ENCODE data around the gene TIAL1. TPM values are rescaled to one million over a fixed set of nuclear protein-coding genes. Genes with fewer than 3 reads are reported as not detected.

TIAL1 gene
- total and polyA plus RNA-seq, 3 donors from 2014 or later: 71.0 to 104 (median 82.3) TPM

DNA sequence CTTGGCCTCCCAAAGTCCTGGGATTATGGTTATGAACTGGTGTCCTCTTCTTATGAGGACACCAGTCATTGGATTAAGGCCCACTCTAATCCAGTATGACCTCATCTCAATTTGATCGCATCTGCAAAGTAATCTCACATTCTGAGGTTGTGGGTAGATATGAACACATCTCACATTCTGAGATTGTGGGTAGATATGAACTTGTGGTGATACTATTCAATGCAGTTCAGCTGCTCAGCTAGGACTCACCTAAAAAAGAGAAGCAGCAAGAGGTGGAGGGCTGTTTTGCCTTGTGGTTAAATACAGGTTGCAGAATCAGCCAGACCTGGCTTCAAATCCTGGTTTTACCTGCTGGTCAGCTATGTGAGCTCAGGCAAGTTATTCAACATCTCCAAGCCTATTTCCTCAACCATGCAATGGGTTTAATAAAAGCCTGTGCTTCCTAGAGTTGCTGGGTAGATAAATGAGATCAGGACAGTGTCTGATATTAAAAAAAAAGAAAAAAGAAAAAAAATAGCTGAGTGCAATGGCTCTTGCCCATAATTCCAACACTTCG lies 45.9 kb upstream of the TIAL1 start:
- intact Hi-C loops (cut with DNase I; ENCODE audit: low total_unique reads): no loop called here
- Histone ChIP-seq H3K27me3 (no peaks in the 10 kb centered on the region), H3K4me3 (no peak overlapping the region), H3K4me1 (no peaks in the 10 kb centered on the region), H3K27ac (no peak overlapping the region), H3K9me3 (no peaks in the 10 kb centered on the region), H3K36me3 (ENCODE audit: low read depth, missing control alignments) (no peaks in the 10 kb centered on the region)
- DNase-seq: no peak
- WGBS, 2 donors: 96 to 97% methylated on average over 2 of the region's 2 CpGs
- TF ChIP-seq, protein P1, sequence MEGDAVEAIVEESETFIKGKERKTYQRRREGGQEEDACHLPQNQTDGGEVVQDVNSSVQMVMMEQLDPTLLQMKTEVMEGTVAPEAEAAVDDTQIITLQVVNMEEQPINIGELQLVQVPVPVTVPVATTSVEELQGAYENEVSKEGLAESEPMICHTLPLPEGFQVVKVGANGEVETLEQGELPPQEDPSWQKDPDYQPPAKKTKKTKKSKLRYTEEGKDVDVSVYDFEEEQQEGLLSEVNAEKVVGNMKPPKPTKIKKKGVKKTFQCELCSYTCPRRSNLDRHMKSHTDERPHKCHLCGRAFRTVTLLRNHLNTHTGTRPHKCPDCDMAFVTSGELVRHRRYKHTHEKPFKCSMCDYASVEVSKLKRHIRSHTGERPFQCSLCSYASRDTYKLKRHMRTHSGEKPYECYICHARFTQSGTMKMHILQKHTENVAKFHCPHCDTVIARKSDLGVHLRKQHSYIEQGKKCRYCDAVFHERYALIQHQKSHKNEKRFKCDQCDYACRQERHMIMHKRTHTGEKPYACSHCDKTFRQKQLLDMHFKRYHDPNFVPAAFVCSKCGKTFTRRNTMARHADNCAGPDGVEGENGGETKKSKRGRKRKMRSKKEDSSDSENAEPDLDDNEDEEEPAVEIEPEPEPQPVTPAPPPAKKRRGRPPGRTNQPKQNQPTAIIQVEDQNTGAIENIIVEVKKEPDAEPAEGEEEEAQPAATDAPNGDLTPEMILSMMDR (IDR thresholded peaks at IDR 0.05): no peak
- TF ChIP-seq POLR2A (IDR thresholded peaks at IDR 0.05): no peak

DNA sequence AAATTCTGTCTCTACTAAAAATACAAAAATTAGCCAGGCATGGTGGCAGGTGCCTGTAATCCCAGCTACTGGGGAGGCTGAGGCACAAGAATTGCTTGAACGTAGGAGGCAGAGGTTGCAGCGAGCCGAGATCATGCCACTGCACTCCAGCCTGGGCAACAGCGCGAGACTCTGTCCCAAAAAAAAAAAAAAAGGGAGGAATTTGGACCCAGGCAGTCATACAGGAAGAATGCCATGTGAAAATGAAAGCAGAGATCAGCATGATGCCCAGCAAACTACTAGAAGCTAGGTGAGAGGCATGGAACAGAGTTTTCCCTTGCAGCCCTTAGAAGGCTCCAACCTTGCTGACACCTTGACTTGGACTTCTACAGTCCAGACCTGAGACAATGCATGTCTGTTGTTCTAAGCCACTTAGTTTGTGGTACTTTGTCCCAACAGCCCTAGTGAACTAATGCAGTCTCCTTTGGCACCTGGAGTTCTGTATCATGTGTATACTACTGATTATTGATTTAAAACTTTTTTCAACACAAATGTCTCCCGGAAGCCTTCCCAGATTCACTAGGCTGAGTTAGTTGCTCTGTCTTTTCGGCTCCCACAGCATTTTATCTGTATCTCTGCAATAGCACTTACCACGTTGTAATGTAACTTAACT lies 44.2 kb upstream of the TIAL1 start:
- TF ChIP-seq POLR2A (IDR thresholded peaks at IDR 0.05): no peak
- TF ChIP-seq, protein P1 (IDR thresholded peaks at IDR 0.05): no peak
- Histone ChIP-seq H3K36me3 (ENCODE audit: low read depth, missing control alignments) (no peaks in the 10 kb centered on the region), H3K9me3 (no peaks in the 10 kb centered on the region), H3K27ac (no peak overlapping the region), H3K27me3 (no peaks in the 10 kb centered on the region), H3K4me1 (no peaks in the 10 kb centered on the region), H3K4me3 (no peak overlapping the region)
- whole genome bisulfite sequencing, 2 donors: 78 to 82% methylated on average over 8 of the region's 8 CpGs
- DNase-seq: no peak
- intact Hi-C loops (cut with DNase I; ENCODE audit: low total_unique reads): no loop called here

DNA sequence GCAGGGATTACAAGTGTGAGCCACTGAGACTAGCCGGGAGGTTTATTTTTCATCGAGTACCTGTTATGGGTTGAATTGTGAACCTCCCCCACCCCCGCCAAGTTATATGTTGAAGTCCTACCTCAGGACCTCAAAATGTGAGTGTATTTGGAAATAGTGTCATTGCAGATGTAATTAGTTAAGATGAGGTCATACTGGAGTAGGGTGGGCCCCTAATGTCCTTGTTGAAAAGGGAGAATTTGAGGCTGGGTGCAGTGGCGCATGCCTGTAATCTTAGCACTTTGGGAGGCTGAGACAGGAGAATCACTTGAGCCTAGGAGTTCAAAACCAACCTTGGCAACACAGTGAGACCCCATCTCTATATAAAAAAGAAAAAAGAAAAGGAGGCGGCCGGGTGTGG lies 43.6 kb upstream of the TIAL1 start:
- intact Hi-C loops (cut with DNase I; ENCODE audit: low total_unique reads): no loop called here
- Histone ChIP-seq H3K36me3 (ENCODE audit: low read depth, missing control alignments) (no peaks in the 10 kb centered on the region), H3K27me3 (no peaks in the 10 kb centered on the region), H3K4me1 (no peaks in the 10 kb centered on the region), H3K27ac (no peak overlapping the region), H3K9me3 (no peaks in the 10 kb centered on the region), H3K4me3 (no peak overlapping the region)
- no peak for DNase-seq
- WGBS, 2 donors: 88 to 96% methylated on average over 6 of the region's 6 CpGs
- no peak for TF ChIP-seq POLR2A (IDR thresholded peaks at IDR 0.05)
- TF ChIP-seq, protein P1 (IDR thresholded peaks at IDR 0.05): no peak

DNA sequence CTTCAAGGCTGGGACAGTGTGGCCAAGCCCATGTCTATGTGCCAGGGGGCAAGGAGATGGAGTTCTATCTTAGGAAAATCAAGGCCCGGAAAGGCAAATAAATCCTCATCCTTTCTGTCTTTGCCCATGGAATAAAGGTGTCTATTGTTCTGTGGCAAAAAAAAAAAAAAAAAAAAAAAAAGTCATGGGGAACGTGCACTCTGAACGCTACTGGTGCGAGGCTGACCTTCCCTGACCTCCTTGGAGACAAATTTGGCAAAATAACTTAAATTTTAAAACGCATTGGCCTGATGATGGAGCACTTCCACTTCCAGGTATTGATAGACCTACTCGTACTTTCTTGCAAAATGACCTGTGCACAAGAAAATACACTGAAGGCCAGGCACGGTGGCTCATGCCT lies 42.2 kb upstream of the TIAL1 start:
- TF ChIP-seq, protein P1 (IDR thresholded peaks at IDR 0.05): no peak
- no peak for TF ChIP-seq POLR2A (IDR thresholded peaks at IDR 0.05)
- intact Hi-C loops (cut with DNase I; ENCODE audit: low total_unique reads): no loop called here
- no peak overlapping the region for H3K27ac ChIP-seq
- no peaks in the 10 kb centered on the region for H3K4me1 ChIP-seq
- H3K9me3 ChIP-seq: no peaks in the 10 kb centered on the region
- no peaks in the 10 kb centered on the region for H3K36me3 ChIP-seq (ENCODE audit: low read depth, missing control alignments)
- H3K27me3 ChIP-seq: no peaks in the 10 kb centered on the region
- WGBS, 2 donors: 74 to 82% methylated on average over 7 of the region's 7 CpGs
- DNase-seq: no peak
- H3K4me3 ChIP-seq: no peak overlapping the region

DNA sequence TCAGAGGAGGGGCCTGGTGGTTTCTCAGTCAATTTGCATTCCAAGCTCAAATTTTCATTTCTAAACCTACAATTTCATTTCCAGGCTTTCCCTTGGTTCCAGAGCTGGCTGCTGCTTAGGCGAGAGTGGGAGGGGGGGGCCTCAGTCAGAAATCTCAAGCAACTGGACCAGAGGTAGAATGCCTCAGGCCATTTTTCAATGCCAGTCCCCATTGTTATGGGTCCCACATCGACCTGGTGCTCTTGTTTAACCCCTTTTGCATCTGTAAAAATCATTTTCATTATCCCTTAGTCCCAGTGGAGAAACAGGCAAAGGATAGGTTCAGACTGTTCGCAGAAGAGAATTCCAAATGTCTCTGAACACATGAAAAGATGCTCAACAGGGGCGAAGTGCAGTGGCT lies 40.9 kb upstream of the TIAL1 start:
- Histone ChIP-seq H3K27ac (no peak overlapping the region), H3K36me3 (ENCODE audit: low read depth, missing control alignments) (no peaks in the 10 kb centered on the region), H3K4me3 (no peak overlapping the region), H3K27me3 (no peaks in the 10 kb centered on the region), H3K9me3 (no peaks in the 10 kb centered on the region), H3K4me1 (peaks cover 3% of the 10 kb centered on the region)
- no peak for DNase-seq
- 81 to 85% methylated on average over 4 of the region's 4 CpGs for WGBS, 2 donors
- intact Hi-C loops (cut with DNase I; ENCODE audit: low total_unique reads): no loop called here
- TF ChIP-seq, protein P1 (IDR thresholded peaks at IDR 0.05): no peak
- TF ChIP-seq POLR2A (IDR thresholded peaks at IDR 0.05): no peak

Measured in testis (tissue), 3 donors.